GM18861 (cell line): ENCODE measurements around the gene ZRANB1.

Experiments
- ATAC-seq: cut with Tn5 transposase; IDR thresholded peaks from one replicate; pipeline ENCODE4 v1.9.1; 2021; ENCODE audit not compliant: unreplicated experiment

Gene ZRANB1

GRCh38 chr10:125004571-125005311, 62.8 kb downstream of the ZRANB1 start:
- ATAC-seq, result no peak

DNA sequence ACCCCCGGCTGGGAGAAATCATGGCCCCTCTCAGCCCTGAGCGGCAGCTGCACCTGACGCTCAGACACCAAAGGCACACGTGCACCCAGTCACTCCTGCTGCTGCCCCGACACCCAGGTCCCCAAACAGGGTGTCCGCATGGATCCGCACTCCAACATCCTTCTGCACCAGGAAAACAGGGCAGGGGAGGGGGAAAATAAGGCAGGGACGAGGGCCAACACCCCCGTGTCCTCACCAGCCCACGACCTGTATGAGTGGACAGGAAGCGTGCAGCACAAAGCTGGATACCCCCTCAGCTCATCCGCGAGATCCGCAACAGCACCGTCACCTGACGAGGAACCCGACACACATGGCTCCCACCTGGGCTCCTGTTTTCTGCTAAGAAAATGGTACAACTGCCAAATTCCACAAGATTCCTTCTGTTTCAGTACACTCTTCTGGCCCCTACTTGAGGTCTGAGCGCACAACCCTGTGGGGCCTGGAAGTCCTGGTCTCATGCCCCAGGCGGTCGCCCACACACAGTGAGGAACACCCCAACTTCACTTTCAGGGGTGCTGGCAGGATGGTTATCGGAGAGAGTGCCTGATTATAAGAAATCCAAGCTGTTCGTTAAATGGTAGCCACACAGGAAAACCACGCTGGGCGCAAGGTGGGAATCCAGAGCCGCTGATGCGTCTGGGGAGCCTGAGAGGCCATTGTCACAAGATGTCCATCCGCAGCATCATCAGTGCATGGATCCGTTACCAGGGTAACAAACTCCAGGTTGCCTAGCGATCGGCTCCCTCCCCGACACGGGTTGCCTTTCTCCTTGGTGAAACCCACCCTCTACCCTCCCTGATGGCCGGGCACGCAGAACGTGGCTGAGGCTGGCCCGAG, 63.6 kb downstream of the ZRANB1 start:
- ATAC-seq, result no peak

- ATAC-seq, result no peak
These were observed 64.3 kb downstream of the ZRANB1 start for GRCh38 chr10:125006188-125006680.

GRCh38 chr10:125006921-125007426, 65.1 kb downstream of the ZRANB1 start:
- ATAC-seq, result no peak

GRCh38 chr10:125007436-125007835, 65.5 kb downstream of the ZRANB1 start:
- no peak for ATAC-seq

- no peak for ATAC-seq
These were observed 67.0 kb downstream of the ZRANB1 start for GRCh38 chr10:125008689-125009638.

DNA sequence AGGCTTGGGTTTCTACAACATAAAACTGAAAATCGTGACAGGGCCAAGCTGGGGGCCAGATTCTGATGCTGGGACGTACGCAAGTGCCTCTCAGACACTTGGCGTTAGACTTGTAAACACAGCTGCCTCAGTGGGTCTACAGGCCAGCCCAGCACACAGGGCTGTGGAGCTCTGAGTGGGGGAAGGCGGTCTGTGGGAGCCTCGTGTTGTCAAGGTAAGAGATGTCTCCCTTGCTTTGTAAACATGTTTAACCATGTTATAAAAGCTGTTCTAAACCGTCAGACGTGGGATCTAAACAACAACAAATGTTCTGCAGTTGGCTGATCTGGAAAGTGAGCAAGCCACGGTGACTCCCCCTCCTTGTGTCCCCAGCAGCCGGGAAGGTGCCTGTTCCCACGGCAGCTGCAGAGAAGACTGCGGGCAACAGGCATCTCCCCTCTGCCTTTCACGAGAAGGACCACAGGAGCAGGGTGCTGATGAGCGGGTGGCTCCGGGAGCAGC, 67.8 kb downstream of the ZRANB1 start:
- no peak for ATAC-seq

DNA sequence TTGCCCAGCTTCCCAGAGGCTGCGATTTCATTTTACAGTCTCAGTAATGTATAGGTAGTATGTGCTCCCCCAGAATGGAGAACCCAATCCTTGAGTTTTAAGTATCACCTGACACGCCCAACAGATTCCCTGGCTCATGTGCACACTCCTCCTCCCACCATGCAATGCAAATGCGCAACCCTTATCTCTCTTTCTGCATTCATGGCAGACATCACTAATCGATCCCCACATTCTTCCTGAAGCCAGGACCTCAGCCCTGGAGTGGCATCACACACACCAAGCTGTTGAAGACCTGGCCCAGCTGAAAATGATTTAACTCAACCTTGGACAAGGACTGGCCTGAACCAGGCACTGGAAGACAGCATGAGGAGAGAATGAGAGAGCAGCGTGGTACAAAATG, 68.4 kb downstream of the ZRANB1 start:
- ATAC-seq, result no peak

GRCh38 chr10:125011171-125011925, 69.4 kb downstream of the ZRANB1 start:
- no peak for ATAC-seq

GRCh38 chr10:125011926-125012705, 70.2 kb downstream of the ZRANB1 start:
- ATAC-seq, result no peak

DNA sequence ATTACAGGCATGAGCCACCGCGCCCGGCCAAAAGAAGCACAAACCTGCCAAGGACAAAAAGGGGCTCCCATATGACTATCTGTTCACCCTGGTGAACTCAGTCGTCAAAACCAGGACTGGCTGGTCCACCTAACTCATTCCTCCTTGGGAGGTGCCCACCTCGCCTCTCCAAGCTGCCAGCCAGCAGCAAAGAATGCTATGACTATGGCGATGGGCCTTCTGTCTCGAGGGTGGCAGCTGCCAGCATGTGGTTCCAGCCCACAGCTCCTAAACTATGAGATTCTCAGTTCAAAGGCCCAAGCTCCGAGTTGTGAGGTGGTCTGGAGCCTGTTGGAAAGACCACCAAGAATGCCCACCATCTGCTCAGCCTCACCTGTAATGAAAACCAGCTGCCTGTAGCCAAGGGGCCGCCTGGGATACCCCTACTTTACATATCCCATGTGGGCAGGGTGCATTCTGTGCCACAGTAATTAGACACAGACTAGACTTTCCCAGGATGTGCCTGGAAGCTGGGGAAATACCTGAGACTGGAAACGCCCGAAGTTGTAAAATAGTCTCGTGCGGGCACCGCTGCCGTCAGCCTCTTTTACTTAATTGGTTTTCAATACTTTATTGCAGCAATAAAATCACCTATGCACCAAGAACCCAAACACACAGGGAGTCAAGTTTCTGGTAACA, 71.1 kb downstream of the ZRANB1 start:
- no peak for ATAC-seq

- ATAC-seq, result no peak
These were observed 71.6 kb downstream of the ZRANB1 start for GRCh38 chr10:125013529-125013872.

DNA sequence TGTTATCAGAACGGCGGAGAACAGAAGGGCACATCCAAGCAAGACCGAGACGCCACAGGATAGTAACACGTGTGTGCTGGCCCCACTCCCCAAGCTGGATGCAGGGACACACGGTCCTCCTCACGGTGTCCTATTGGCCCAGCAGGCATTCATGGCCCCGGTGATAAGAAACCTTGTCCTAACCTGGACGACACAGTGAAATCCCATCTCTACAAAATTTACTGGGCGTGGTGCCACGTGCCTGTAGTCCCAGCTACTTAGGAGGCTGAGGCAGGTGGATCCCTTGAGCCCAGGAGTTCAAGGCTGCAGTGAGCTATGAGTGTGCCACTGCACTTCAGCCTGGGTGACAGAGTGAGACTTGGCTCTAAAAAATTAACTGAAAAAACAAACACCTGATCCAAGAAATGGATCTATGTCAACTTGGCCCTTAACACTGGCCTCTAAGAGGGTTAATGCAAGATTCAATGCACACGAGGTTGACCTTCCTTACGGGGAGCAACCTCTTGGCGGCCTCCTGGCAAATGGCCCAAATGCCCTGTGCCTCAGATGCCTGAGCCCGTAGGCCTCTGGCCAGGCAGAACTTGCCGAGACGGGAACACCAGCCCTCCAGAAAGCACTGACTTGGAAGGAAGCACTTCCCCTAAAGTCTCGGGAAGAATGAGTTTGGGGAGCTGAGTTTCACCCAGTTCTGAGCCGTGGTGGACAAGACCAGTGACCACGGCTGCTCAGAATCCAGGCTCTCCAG, 72.3 kb downstream of the ZRANB1 start:
- no peak for ATAC-seq

DNA sequence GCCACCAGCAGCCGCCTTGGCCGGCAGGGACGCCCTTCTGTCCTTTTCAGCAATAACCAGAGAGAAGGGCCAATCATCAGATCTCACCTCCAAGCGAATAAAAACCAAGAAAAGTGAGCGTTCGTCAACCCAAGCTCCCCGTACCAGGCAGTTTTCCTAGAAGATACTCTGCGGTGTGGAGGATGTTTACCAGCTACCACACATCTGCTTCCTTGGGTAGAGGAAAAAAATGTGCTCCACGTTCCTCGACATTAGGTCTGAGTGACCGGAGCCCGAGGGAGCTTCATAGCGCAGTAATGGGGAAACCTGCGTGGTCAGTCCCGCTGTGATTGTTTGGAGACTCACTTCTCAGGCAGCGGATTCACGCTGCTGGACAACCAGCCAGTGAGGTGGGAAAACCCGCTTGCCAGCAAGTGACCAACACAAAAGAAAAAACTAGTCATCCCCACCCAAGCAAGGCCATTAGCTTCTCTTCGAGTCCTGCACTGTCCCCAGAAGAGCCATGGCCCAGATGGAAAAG, 73.0 kb downstream of the ZRANB1 start:
- no peak for ATAC-seq

- no peak for ATAC-seq
These were observed 73.5 kb downstream of the ZRANB1 start for GRCh38 chr10:125015356-125015944.

GRCh38 chr10:125016123-125016522, 74.2 kb downstream of the ZRANB1 start:
- ATAC-seq, result no peak

DNA sequence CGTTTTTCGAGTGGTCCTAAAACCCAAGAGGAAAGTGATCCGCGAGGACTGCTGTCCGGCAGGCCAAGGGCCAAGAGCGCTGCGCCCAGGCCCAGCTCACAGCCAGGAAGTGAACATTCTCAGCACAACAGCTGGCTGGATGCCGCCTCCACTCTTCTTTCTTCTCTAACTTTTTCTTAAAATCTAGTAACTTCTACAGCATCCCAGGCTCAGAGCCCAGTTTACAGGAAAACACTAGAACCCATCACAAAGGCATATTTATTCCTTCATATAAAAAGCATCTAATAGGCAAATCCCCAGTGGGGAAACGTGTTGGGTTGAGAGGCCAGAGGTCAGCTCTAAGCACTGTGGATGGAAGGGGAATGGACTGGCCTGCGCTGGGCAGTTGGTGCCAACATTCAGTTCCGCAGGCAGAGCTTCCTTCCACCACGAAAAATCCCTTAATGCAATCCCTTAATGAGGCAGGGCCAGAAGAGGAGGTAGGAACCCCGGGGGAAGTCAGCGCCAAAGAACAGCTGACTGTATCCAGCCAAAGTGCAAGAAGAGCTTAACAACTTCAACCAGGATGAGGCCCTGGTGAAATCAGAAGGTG, 74.8 kb downstream of the ZRANB1 start:
- ATAC-seq, result no peak
